Ishikawa (cell line): Measurements from ENCODE around the gene METAP1.

ENCODE experiments used
- EP300 ChIP-seq: IDR thresholded peaks from 2 replicates; pipeline ENCODE4 v1.6.1; 2012; ENCODE audit warnings: borderline replicate concordance
- TCF12 ChIP-seq: IDR thresholded peaks from 2 replicates; pipeline ENCODE4 v1.6.1; 2012; ENCODE audit warnings: low read depth
- ZBTB7A ChIP-seq: IDR thresholded peaks from 2 replicates; pipeline ENCODE4 v1.6.1; 2012; ENCODE audit warnings: low read depth

- no peak for TF ChIP-seq TCF12
- TF ChIP-seq EP300 = no peak
- no peak for TF ChIP-seq ZBTB7A
Observed at GRCh38 chr4:99054428-99054994, 59.0 kb downstream of the METAP1 start.
